ENCODE results near the gene PLXNA4.

Gene PLXNA4

GRCh38 chr7:132116369-132116768, 459.9 kb downstream of the PLXNA4 start:
- no peak for DNase-seq (ENCODE audit: low spot score)

- no peak for DNase-seq (ENCODE audit: low spot score)
These were observed 460.5 kb downstream of the PLXNA4 start for GRCh38 chr7:132115758-132116157.

GRCh38 chr7:132115028-132115427, 461.2 kb downstream of the PLXNA4 start:
- no peak for DNase-seq (ENCODE audit: low spot score)

- DNase-seq (ENCODE audit: low spot score): no peak
These were observed 461.9 kb downstream of the PLXNA4 start for GRCh38 chr7:132114411-132114810.

- DNase-seq (ENCODE audit: low spot score): no peak
These were observed 462.5 kb downstream of the PLXNA4 start for GRCh38 chr7:132113536-132114371.

GRCh38 chr7:132112657-132113056, 463.6 kb downstream of the PLXNA4 start:
- DNase-seq (ENCODE audit: low spot score): no peak

GRCh38 chr7:132112106-132112505, 464.2 kb downstream of the PLXNA4 start:
- no peak for DNase-seq (ENCODE audit: low spot score)

- no peak for DNase-seq (ENCODE audit: low spot score)
These were observed 465.6 kb downstream of the PLXNA4 start for GRCh38 chr7:132110692-132111091.

GRCh38 chr7:132109769-132110168, 466.5 kb downstream of the PLXNA4 start:
- DNase-seq (ENCODE audit: low spot score): no peak

- DNase-seq (ENCODE audit: low spot score): no peak
These were observed 467.7 kb downstream of the PLXNA4 start for GRCh38 chr7:132108563-132108962.

GRCh38 chr7:132106491-132106890, 469.8 kb downstream of the PLXNA4 start:
- DNase-seq (ENCODE audit: low spot score): no peak

- DNase-seq (ENCODE audit: low spot score): no peak
These were observed 471.2 kb downstream of the PLXNA4 start for GRCh38 chr7:132105096-132105495.

GRCh38 chr7:132103718-132104117, 472.6 kb downstream of the PLXNA4 start:
- DNase-seq (ENCODE audit: low spot score): no peak

GRCh38 chr7:132102942-132103341, 473.3 kb downstream of the PLXNA4 start:
- DNase-seq (ENCODE audit: low spot score): no peak

GRCh38 chr7:132102391-132102790, 473.9 kb downstream of the PLXNA4 start:
- no peak for DNase-seq (ENCODE audit: low spot score)

- DNase-seq (ENCODE audit: low spot score): no peak
These were observed 475.3 kb downstream of the PLXNA4 start for GRCh38 chr7:132100981-132101380.

- DNase-seq (ENCODE audit: low spot score): no peak
These were observed 475.8 kb downstream of the PLXNA4 start for GRCh38 chr7:132100483-132100882.

- DNase-seq (ENCODE audit: low spot score): no peak
These were observed 477.1 kb downstream of the PLXNA4 start for GRCh38 chr7:132099163-132099562.

- DNase-seq (ENCODE audit: low spot score): no peak
These were observed 477.9 kb downstream of the PLXNA4 start for GRCh38 chr7:132098327-132098726.

GRCh38 chr7:132097550-132098134, 478.6 kb downstream of the PLXNA4 start:
- DNase-seq (ENCODE audit: low spot score): no peak

- no peak for DNase-seq (ENCODE audit: low spot score)
These were observed 481.0 kb downstream of the PLXNA4 start for GRCh38 chr7:132095111-132095765.

GRCh38 chr7:132092106-132092505, 484.2 kb downstream of the PLXNA4 start:
- DNase-seq (ENCODE audit: low spot score): no peak

GRCh38 chr7:132091706-132092105, 484.6 kb downstream of the PLXNA4 start:
- no peak for DNase-seq (ENCODE audit: low spot score)

All from activated CD4-positive, alpha-beta T cell treated with anti-CD3 and anti-CD28 coated beads, Interleukin-2, Interleukin-4, amounts not matched to agents 100 ng/mL and 50 ng/mL, durations not matched to agents 16 hours and 8 hours (primary cell).